NCI-H1092 (cell line): ENCODE results near the gene BCR.
A peak's percentile ranks its signal among the peaks of the same experiment; 100 is the strongest.

Experiments
- DNase-seq: peaks from one replicate; lab custom pipeline; 2025; lab: John Stamatoyannopoulos, UW

The BCR gene

GRCh38 chr22:23151827-23152226 is 28.5 kb upstream of the BCR start:
- no peak for DNase-seq

GRCh38 chr22:23152238-23153114 is 27.8 kb upstream of the BCR start:
- DNase-seq: no peak

- no peak for DNase-seq
Observed at GRCh38 chr22:23153994-23154393, 26.3 kb upstream of the BCR start.

- no peak for DNase-seq
Observed at GRCh38 chr22:23154461-23154860, 25.8 kb upstream of the BCR start.

- no peak for DNase-seq
Observed at GRCh38 chr22:23155143-23155542, 25.2 kb upstream of the BCR start.

GRCh38 chr22:23155831-23156230 is 24.5 kb upstream of the BCR start:
- DNase-seq: no peak

- no peak for DNase-seq
Observed at GRCh38 chr22:23156286-23156685, 24.0 kb upstream of the BCR start.

GRCh38 chr22:23157560-23158515 is 22.5 kb upstream of the BCR start:
- DNase-seq: no peak

GRCh38 chr22:23158516-23159290 is 21.6 kb upstream of the BCR start:
- no peak for DNase-seq

GRCh38 chr22:23159291-23159630 is 21.0 kb upstream of the BCR start:
- DNase-seq: no peak

- no peak for DNase-seq
Observed at GRCh38 chr22:23161029-23161428, 19.3 kb upstream of the BCR start.

- DNase-seq: no peak
Observed at GRCh38 chr22:23161574-23161973, 18.7 kb upstream of the BCR start.

- peak; percentile 69 for DNase-seq
Observed at GRCh38 chr22:23163665-23164064, 16.6 kb upstream of the BCR start.

- no peak for DNase-seq
Observed at GRCh38 chr22:23164091-23164490, 16.2 kb upstream of the BCR start.

- no peak for DNase-seq
Observed at GRCh38 chr22:23166042-23166831, 14.1 kb upstream of the BCR start.

- no peak for DNase-seq
Observed at GRCh38 chr22:23166841-23167616, 13.3 kb upstream of the BCR start.

- no peak for DNase-seq
Observed at GRCh38 chr22:23168391-23169042, 11.8 kb upstream of the BCR start.

GRCh38 chr22:23169043-23169406 is 11.3 kb upstream of the BCR start:
- no peak for DNase-seq

GRCh38 chr22:23175817-23176644 is 4.3 kb upstream of the BCR start:
- no peak for DNase-seq
